Subcutaneous adipose tissue (tissue), 4 donors: ENCODE data around the gene CYP2B6. TPM values are rescaled to one million over a fixed set of nuclear protein-coding genes. Genes with fewer than 3 reads are reported as not detected.

Experiments used
- CTCF ChIP-seq: fragments of 450-650 bp; IDR thresholded peaks from one replicate; pipeline ENCODE4 v1.5.1; 2016; ENCODE audit warnings: low read depth, mild to moderate bottlenecking, control low read depth, antibody characterized with exemption, moderate library complexity
- total RNA-seq, 4 donors: library from RNA; depleted of rRNA; stranded (reverse); fragments of >200 nt; gene quantifications; one replicate each; pipeline ENCODE4 v1.1.0, GENCODE V29; 2016

The CYP2B6 gene
- total RNA-seq, 4 donors from 2014 or later: not detected

GRCh38 chr19:40959338-40959737 lies 31.7 kb upstream of the CYP2B6 start:
- TF ChIP-seq CTCF: no peak

GRCh38 chr19:40960062-40960685 lies 30.9 kb upstream of the CYP2B6 start:
- TF ChIP-seq CTCF: no peak

GRCh38 chr19:40960780-40961179 lies 30.3 kb upstream of the CYP2B6 start:
- TF ChIP-seq CTCF: no peak

- TF ChIP-seq CTCF: no peak
Observed at GRCh38 chr19:40962460-40962961, 28.6 kb upstream of the CYP2B6 start.

- TF ChIP-seq CTCF: no peak
Observed at GRCh38 chr19:40974633-40975037, 16.4 kb upstream of the CYP2B6 start.

GRCh38 chr19:40976134-40976533 lies 14.9 kb upstream of the CYP2B6 start:
- no peak for TF ChIP-seq CTCF

GRCh38 chr19:40976724-40977123 lies 14.4 kb upstream of the CYP2B6 start:
- no peak for TF ChIP-seq CTCF
